Measurements from ENCODE around the gene GNB3. TPM values are rescaled to one million over a fixed set of nuclear protein-coding genes. Genes with fewer than 3 reads are reported as not detected.

Gene GNB3
- total and polyA plus RNA-seq, 9 of the 15 experiments (the other 6 are each of a cell fraction or from before 2014, with no cell fraction given): 1.4 to 5.8 (median 2.0) TPM

GRCh38 chr12:6851153-6851920, 10.6 kb downstream of the GNB3 start, which contains the start of gene CDCA3:
CDCA3 (minus strand) TSS chr12:6851286; CDS start chr12:6850952, 334 bp downstream.
- Histone ChIP-seq H2AFZ (ENCODE audit: low read depth, low read length) (peak within 1 kb of the TSS; percentile 87), H3K9me3 (replicated peaks; ENCODE audit: control insufficient read depth, insufficient read depth, low read depth, low read length) (no peaks in the 10 kb centered on the region), H3K27me3 (ENCODE audit: control insufficient read depth in 2 of 2, insufficient read depth in 2 of 2, low read length in 2 of 2) (no peaks in the 10 kb centered on the region), H3K4me2 (ENCODE audit: insufficient read depth, low read length) (peak within 1 kb of the TSS; percentile 88), H3K27ac (ENCODE audit: extremely low read depth, low read depth, low read length) (peak within 1 kb of the TSS; percentile 87), H3K79me2 (ENCODE audit: control insufficient read depth, insufficient read depth, low read length) (peaks cover 53% of the 10 kb centered on the region), H3K4me1 (replicated peaks in 1 of 2; ENCODE audit: control insufficient read depth in 2 of 2, insufficient read depth in 2 of 2, low read length in 2 of 2) (peaks cover 12 to 18% of the 10 kb centered on the region in 2 experiments; a peak in 4 of 5 replicates), H4K20me1 (replicated peaks; ENCODE audit: control insufficient read depth, insufficient read depth, low read length) (no peaks in the 10 kb centered on the region; the same call in 1 of the 2 replicates), H3K36me3 (ENCODE audit: control insufficient read depth, insufficient read depth, low read length) (peaks cover 67% of the 10 kb centered on the region; the same call in 2 of the 3 replicates), H3K9ac (ENCODE audit: insufficient read depth in 1 of 2, low read depth in 2 of 2, low read length in 2 of 2) (peak within 1 kb of the TSS; percentile 89 to 96), H3K9me1 (ENCODE audit: control insufficient read depth, insufficient read depth, low read length) (peaks cover 3% of the 10 kb centered on the region), H3K4me3 (peak within 1 kb of the TSS; percentile 79)
- in situ Hi-C loops (cut with MboI) (no loop called here), intact Hi-C loops (cut with micrococcal nuclease) (no loop called here)
- WGBS (ENCODE audit: insufficient coverage, low coverage, missing lambda C conversion rate): 0% methylated on average over 33 of the region's 37 CpGs
- DNase-seq (ENCODE audit: extremely low read depth in 1 of 4, low spot score in 3 of 4) (peak; percentile 94 to 98 (median 96)), FAIRE-seq (peak; percentile 99), ATAC-seq (peak; percentile 86)
- BruUV-seq (replicated peaks): no TSS peak
- ChIA-PET CTCF (ENCODE audit: low intra/inter-chr PET ratio) (no interaction called here), POLR2A (interaction anchor here (0.6 to 7.4 kb wide), 14 partner anchors 7 to 317 kb away, joined by 3 to 174 read pairs (median 4); partner anchors contain the start of genes C12orf57, COPS7A, GAPDH and GNB3)
- TF ChIP-seq NR2F6 (CRISPR knock-in tag; IDR thresholded peaks at IDR 0.05) (no peak), RBBP5 (IDR thresholded peaks at IDR 0.05; ENCODE audit: borderline replicate concordance, insufficient read depth, low read length, poor library complexity, severe bottlenecking) (no peak), TCF7 (IDR thresholded peaks at IDR 0.05; ENCODE audit: borderline replicate concordance) (no peak), GTF2F1 (IDR thresholded peaks at IDR 0.05; ENCODE audit: low read depth, low read length) (no peak), KLF13 (tag; IDR thresholded peaks at IDR 0.05; ENCODE audit: borderline replicate concordance, low read depth) (peak; percentile 66; the same call in 1 of the 2 replicates), MTA3 (IDR thresholded peaks at IDR 0.05; ENCODE audit: borderline replicate concordance) (0 out of 2 replicates have a peak, but pooled peaks have one; percentile 23), ZNF354B (CRISPR knock-in tag; IDR thresholded peaks at IDR 0.05) (no peak), ZNF217 (CRISPR knock-in tag; IDR thresholded peaks at IDR 0.05) (no peak), E2F4 (CRISPR knock-in tag; IDR thresholded peaks at IDR 0.05; ENCODE audit: low read depth) (peak; percentile 100), FOSL1 (tag; conservative IDR thresholded peaks at IDR 0.05) (peak; percentile 64), MIER1 (IDR thresholded peaks at IDR 0.05; ENCODE audit: low read depth) (no peak), E4F1 (CRISPR knock-in tag; IDR thresholded peaks at IDR 0.05; ENCODE audit: borderline replicate concordance) (no peak)
- TF ChIP-seq, protein P1, sequence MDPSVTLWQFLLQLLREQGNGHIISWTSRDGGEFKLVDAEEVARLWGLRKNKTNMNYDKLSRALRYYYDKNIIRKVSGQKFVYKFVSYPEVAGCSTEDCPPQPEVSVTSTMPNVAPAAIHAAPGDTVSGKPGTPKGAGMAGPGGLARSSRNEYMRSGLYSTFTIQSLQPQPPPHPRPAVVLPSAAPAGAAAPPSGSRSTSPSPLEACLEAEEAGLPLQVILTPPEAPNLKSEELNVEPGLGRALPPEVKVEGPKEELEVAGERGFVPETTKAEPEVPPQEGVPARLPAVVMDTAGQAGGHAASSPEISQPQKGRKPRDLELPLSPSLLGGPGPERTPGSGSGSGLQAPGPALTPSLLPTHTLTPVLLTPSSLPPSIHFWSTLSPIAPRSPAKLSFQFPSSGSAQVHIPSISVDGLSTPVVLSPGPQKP (CRISPR knock-in tag; IDR thresholded peaks at IDR 0.05): no peak
- TF ChIP-seq, protein P2, sequence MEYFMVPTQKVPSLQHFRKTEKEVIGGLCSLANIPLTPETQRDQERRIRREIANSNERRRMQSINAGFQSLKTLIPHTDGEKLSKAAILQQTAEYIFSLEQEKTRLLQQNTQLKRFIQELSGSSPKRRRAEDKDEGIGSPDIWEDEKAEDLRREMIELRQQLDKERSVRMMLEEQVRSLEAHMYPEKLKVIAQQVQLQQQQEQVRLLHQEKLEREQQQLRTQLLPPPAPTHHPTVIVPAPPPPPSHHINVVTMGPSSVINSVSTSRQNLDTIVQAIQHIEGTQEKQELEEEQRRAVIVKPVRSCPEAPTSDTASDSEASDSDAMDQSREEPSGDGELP (CRISPR knock-in tag; IDR thresholded peaks at IDR 0.05; ENCODE audit: borderline replicate concordance): peak; percentile 57; the same call in 1 of the 2 replicates

Measured in K562 (cell line).